IMR-90 (cell line): Measurements from ENCODE around the gene PDCD2. TPM values are rescaled to one million over a fixed set of nuclear protein-coding genes. Genes with fewer than 3 reads are reported as not detected.

ENCODE experiments used
- ATAC-seq: fragments of 200-7000 bp; cut with Tn5 transposase; 2 replicates; pipeline ENCODE4 v1.9.1; 2020; ENCODE audit warnings: low read depth, mild to moderate bottlenecking, moderate library complexity
- BruUV-seq: library from RNA; stranded (reverse); fragments of 400-500 nt; replicated peaks from 2 replicates; lab custom pipeline; 2021; lab: Mats Ljungman, UMichigan
- CTCF ChIA-PET: fragments of 300-600 bp; formaldehyde crosslinking; extraction: SDS; loops from one replicate; lab custom pipeline; 2021; ENCODE audit warnings: antibody characterized with exemption; lab: Yijun Ruan, JAX
- POLR2A ChIA-PET: fragments of 300-600 bp; sonication (Branson Sonifier 250); formaldehyde crosslinking; loops from one replicate; lab custom pipeline; 2022; ENCODE audit warnings: antibody characterized with exemption; ENCODE audit not compliant: unreplicated experiment; lab: Charles Lee
- DNase-seq: peaks from one replicate; pipeline ENCODE4 v3.0.0; 2013
- H2AFZ ChIP-seq: replicated peaks from 2 replicates; pipeline ENCODE3; 2013; ENCODE audit warnings: low read length, mild to moderate bottlenecking; ENCODE audit not compliant: poor library complexity
- H2AK5ac ChIP-seq: 2 replicates; pipeline ENCODE4 v1.6.1; 2013; ENCODE audit warnings: low read depth, low read length, inconsistent platforms
- H2AK9ac ChIP-seq: replicated peaks from 2 replicates; pipeline ENCODE3; 2013; ENCODE audit warnings: mild to moderate bottlenecking, low read depth, low read length, moderate library complexity; ENCODE audit not compliant: poor library complexity
- H2BK120ac ChIP-seq: 2 replicates; pipeline ENCODE4 v1.6.1; 2013; ENCODE audit warnings: low read depth, low read length, inconsistent platforms
- H2BK15ac ChIP-seq: 3 replicates; pipeline ENCODE4 v1.6.1; 2013; ENCODE audit warnings: low read depth, low read length, inconsistent platforms
- H2BK20ac ChIP-seq: 2 replicates; pipeline ENCODE4 v1.6.1; 2013; ENCODE audit warnings: low read depth, mild to moderate bottlenecking, inconsistent platforms, low read length, moderate library complexity
- H2BK5ac ChIP-seq: 2 replicates; pipeline ENCODE4 v1.6.1; 2013; ENCODE audit warnings: mild to moderate bottlenecking, low read depth, low read length, inconsistent platforms; ENCODE audit not compliant: poor library complexity, severe bottlenecking
- H3K14ac ChIP-seq: replicated peaks from 2 replicates; pipeline ENCODE4 v1.6.1; 2013; ENCODE audit warnings: low read depth, low read length, inconsistent platforms
- H3K18ac ChIP-seq: 2 replicates; pipeline ENCODE4 v1.6.1; 2013; ENCODE audit warnings: low read depth, low read length, control low read depth
- H3K23ac ChIP-seq: 2 replicates; pipeline ENCODE4 v1.6.1; 2013; ENCODE audit warnings: low read depth, low read length, inconsistent platforms
- H3K27ac ChIP-seq: 2 replicates; pipeline ENCODE4 v1.5.1; 2013; ENCODE audit warnings: mild to moderate bottlenecking, control low read depth, low read length; ENCODE audit not compliant: insufficient read depth
- H3K27me3 ChIP-seq: 2 replicates; pipeline ENCODE4 v1.6.1; 2013; ENCODE audit warnings: low read length; ENCODE audit not compliant: control insufficient read depth, insufficient read depth
- H3K36me3 ChIP-seq: 2 replicates; pipeline ENCODE4 v1.6.1; 2013; ENCODE audit warnings: low read length, mixed read lengths; ENCODE audit not compliant: control insufficient read depth, insufficient read depth
- H3K4ac ChIP-seq: 2 replicates; pipeline ENCODE4 v1.6.1; 2013; ENCODE audit warnings: low read depth, low read length, inconsistent platforms
- H3K4me1 ChIP-seq: 2 replicates; pipeline ENCODE4 v1.6.1; 2013; ENCODE audit warnings: low read length, mixed read lengths; ENCODE audit not compliant: control insufficient read depth, insufficient read depth
- H3K4me2 ChIP-seq: 2 replicates; pipeline ENCODE4 v1.6.1; 2013; ENCODE audit warnings: low read depth, mild to moderate bottlenecking, control low read depth, low read length, moderate library complexity
- H3K4me3 ChIP-seq: 2 replicates; pipeline ENCODE4 v1.5.1; 2013; ENCODE audit warnings: low read depth, mild to moderate bottlenecking, control low read depth, low read length, moderate library complexity; ENCODE audit not compliant: insufficient read depth
- H3K56ac ChIP-seq: 2 replicates; pipeline ENCODE4 v1.6.1; 2013; ENCODE audit warnings: low read length, inconsistent platforms; ENCODE audit not compliant: insufficient read depth; ENCODE audit errors: extremely low read depth
- H3K79me1 ChIP-seq, 2 experiments: 2 replicates each; pipeline ENCODE4 v1.6.1; 2013; ENCODE audit warnings: low read length in 2 of 2, inconsistent platforms in 1 of 2, low read depth in 1 of 2
- H3K9ac ChIP-seq: 2 replicates; pipeline ENCODE4 v1.6.1; 2013; ENCODE audit warnings: low read depth, low read length, control low read depth
- H3K9me1 ChIP-seq: 2 replicates; pipeline ENCODE4 v1.6.1; 2013; ENCODE audit warnings: low read length, inconsistent platforms; ENCODE audit not compliant: insufficient read depth
- H3K9me3 ChIP-seq: 2 replicates; pipeline ENCODE4 v1.6.1; 2013; ENCODE audit warnings: low read length; ENCODE audit not compliant: control insufficient read depth, insufficient read depth
- H4K20me1 ChIP-seq: 2 replicates; pipeline ENCODE4 v1.6.1; 2013; ENCODE audit warnings: low read length, inconsistent platforms; ENCODE audit not compliant: insufficient read depth
- H4K5ac ChIP-seq: 2 replicates; pipeline ENCODE4 v1.6.1; 2013; ENCODE audit warnings: mild to moderate bottlenecking, low read depth, low read length, control low read depth
- H4K8ac ChIP-seq, 2 experiments: 2 replicates each; pipeline ENCODE4 v1.6.1; 2013; ENCODE audit warnings: low read depth in 2 of 2, low read length in 2 of 2, control low read depth in 1 of 2, inconsistent platforms in 1 of 2
- H4K91ac ChIP-seq: 2 replicates; pipeline ENCODE4 v1.6.1; 2013; ENCODE audit warnings: low read depth, low read length, inconsistent platforms; ENCODE audit not compliant: insufficient read depth
- BHLHE40 ChIP-seq: fragments of 150-350 bp; IDR thresholded peaks from 2 replicates; pipeline ENCODE4 v1.6.1; 2016; ENCODE audit warnings: mild to moderate bottlenecking, low read depth, low read length
- CEBPB ChIP-seq: IDR thresholded peaks from 2 replicates; pipeline ENCODE4 v1.6.1; 2012; ENCODE audit warnings: low read depth, low read length, improper control_type of control experiment
- CTCF ChIP-seq: conservative IDR thresholded peaks from 2 replicates; pipeline ENCODE4 v1.5.1; 2012; ENCODE audit warnings: mild to moderate bottlenecking, low read depth, low read length, improper control_type of control experiment
- FOS ChIP-seq: fragments of 150-350 bp; IDR thresholded peaks from 2 replicates; pipeline ENCODE4 v1.6.1; 2016; ENCODE audit warnings: low read depth, low read length
- MAFK ChIP-seq: IDR thresholded peaks from 2 replicates; pipeline ENCODE4 v1.6.1; 2012; ENCODE audit warnings: low read depth, low read length, improper control_type of control experiment
- MXI1 ChIP-seq: IDR thresholded peaks from 2 replicates; pipeline ENCODE4 v1.6.1; 2012; ENCODE audit warnings: low read depth, mild to moderate bottlenecking, low read length, moderate library complexity, borderline replicate concordance
- NFE2L2 ChIP-seq: fragments of 150-350 bp; IDR thresholded peaks from 2 replicates; pipeline ENCODE4 v1.6.1; 2016; ENCODE audit warnings: low read depth, mild to moderate bottlenecking, low read length
- RFX5 ChIP-seq: IDR thresholded peaks from 2 replicates; pipeline ENCODE4 v1.8.0; 2012; ENCODE audit warnings: low read depth, mild to moderate bottlenecking, low read length, moderate library complexity
- SMC3 ChIP-seq: fragments of 150-350 bp; IDR thresholded peaks from 2 replicates; pipeline ENCODE4 v1.6.1; 2016; ENCODE audit warnings: low read depth, mild to moderate bottlenecking, antibody characterized with exemption, low read length, moderate library complexity
- WGBS, 2 experiments: methylation state at CpG; one replicate each; pipeline versions ENCODE4 v1.1.5 to v1.1.7; 2013; ENCODE audit warnings: missing lambda C conversion rate in 2 of 2; ENCODE audit not compliant: insufficient read length in 1 of 2; ENCODE audit errors: extremely low coverage in 2 of 2; 5-methylcytosine and 5-hydroxymethylcytosine counted together
- dilution Hi-C: fragments of 300-500 bp; cut with HindIII; formaldehyde crosslinking; loops from one replicate; pipeline ENCODE4 v1.14.3; 2018; ENCODE audit warnings: low sequenced_read_pairs; ENCODE audit not compliant: unreplicated experiment
- in situ Hi-C: fragments of 300-500 bp; cut with MboI; formaldehyde crosslinking; loops from 3 replicates; pipeline ENCODE4 v1.14.3; 2019; ENCODE audit warnings: low sequenced_read_pairs, inconsistent platforms, mixed read lengths
- intact Hi-C: fragments of 100-400 bp; cut with micrococcal nuclease; formaldehyde crosslinking; loops from 2 replicates; pipeline ENCODE4 v1.10.0; 2022
- polyA plus RNA-seq, 3 experiments: library from polyadenylated mRNA; depleted of rRNA; stranded (reverse); fragments of >200 nt; gene quantifications; 2 replicates each; pipeline ENCODE4 v1.2.3, GENCODE V29; 2012; ENCODE audit warnings: low replicate concordance in 1 of 3
- total RNA-seq: library from RNA; depleted of rRNA; stranded (reverse); fragments of >200 nt; gene quantifications from 2 replicates; pipeline ENCODE4 v1.2.3, GENCODE V29; 2012
- TF ChIP-seq, protein P1 (sequence below): fragments of 150-350 bp; IDR thresholded peaks from 2 replicates; pipeline ENCODE4 v1.6.1; 2016; ENCODE audit warnings: low read depth, mild to moderate bottlenecking, low read length, moderate library complexity, borderline replicate concordance
- TF ChIP-seq, protein P2 (sequence below): fragments of 150-350 bp; IDR thresholded peaks from 2 replicates; pipeline ENCODE4 v1.6.1; 2017; ENCODE audit warnings: mild to moderate bottlenecking, antibody characterized with exemption, low read length, low read depth

PDCD2 gene
- total and polyA plus RNA-seq, 2 of the 4 experiments (the other 2 are of a cell fraction): 46.1 to 48.8 TPM

GRCh38 chr6:170552765-170553533, 31.5 kb downstream of the PDCD2 start, which contains the start of gene PSMB1 (continued):
- no peak for TF ChIP-seq RFX5
- TF ChIP-seq CEBPB: peak; percentile 45; the same call in 1 of the 2 replicates

GRCh38 chr6:170545405-170545804, 39.0 kb downstream of the PDCD2 start:
- H3K56ac ChIP-seq: no peak overlapping the region
- no peak overlapping the region for H2AK5ac ChIP-seq
- no peak overlapping the region for H3K27ac ChIP-seq
- peaks cover 54% of the 10 kb centered on the region for H4K20me1 ChIP-seq
- no TSS peak for BruUV-seq
- H3K9me1 ChIP-seq: peaks cover 4% of the 10 kb centered on the region; the same call in 1 of the 2 replicates
- peaks cover 6% of the 10 kb centered on the region for H3K4me1 ChIP-seq
- ATAC-seq (peak; percentile 83), DNase-seq (peak; percentile 93)
- no peak overlapping the region for H3K9ac ChIP-seq
- intact Hi-C loops (no loop called here), in situ Hi-C loops (no loop called here), dilution Hi-C loops (no loop called here)
- TF ChIP-seq CEBPB (peak; percentile 42; the same call in 1 of the 2 replicates), NFE2L2 (no peak), SMC3 (no peak), RFX5 (no peak), MXI1 (no peak), CTCF (no peak), MAFK (no peak), BHLHE40 (peak; percentile 69), FOS (no peak)
- TF ChIP-seq, protein P1, sequence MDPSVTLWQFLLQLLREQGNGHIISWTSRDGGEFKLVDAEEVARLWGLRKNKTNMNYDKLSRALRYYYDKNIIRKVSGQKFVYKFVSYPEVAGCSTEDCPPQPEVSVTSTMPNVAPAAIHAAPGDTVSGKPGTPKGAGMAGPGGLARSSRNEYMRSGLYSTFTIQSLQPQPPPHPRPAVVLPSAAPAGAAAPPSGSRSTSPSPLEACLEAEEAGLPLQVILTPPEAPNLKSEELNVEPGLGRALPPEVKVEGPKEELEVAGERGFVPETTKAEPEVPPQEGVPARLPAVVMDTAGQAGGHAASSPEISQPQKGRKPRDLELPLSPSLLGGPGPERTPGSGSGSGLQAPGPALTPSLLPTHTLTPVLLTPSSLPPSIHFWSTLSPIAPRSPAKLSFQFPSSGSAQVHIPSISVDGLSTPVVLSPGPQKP: no peak
- TF ChIP-seq, protein P2, sequence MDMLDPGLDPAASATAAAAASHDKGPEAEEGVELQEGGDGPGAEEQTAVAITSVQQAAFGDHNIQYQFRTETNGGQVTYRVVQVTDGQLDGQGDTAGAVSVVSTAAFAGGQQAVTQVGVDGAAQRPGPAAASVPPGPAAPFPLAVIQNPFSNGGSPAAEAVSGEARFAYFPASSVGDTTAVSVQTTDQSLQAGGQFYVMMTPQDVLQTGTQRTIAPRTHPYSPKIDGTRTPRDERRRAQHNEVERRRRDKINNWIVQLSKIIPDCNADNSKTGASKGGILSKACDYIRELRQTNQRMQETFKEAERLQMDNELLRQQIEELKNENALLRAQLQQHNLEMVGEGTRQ: peak; percentile 79
- H3K4ac ChIP-seq: no peak overlapping the region
- peak overlapping the region; percentile 28 for H2BK5ac ChIP-seq
- H3K36me3 ChIP-seq: peaks cover 34% of the 10 kb centered on the region
- H2AFZ ChIP-seq: no peak overlapping the region
- no peaks in the 10 kb centered on the region for H3K9me3 ChIP-seq
- H3K27me3 ChIP-seq: no peaks in the 10 kb centered on the region
- POLR2A ChIA-PET: no interaction called here
- no peak overlapping the region for H3K4me3 ChIP-seq
- no peak overlapping the region for H4K5ac ChIP-seq
- H3K14ac ChIP-seq: no peak overlapping the region
- no peak overlapping the region for H2BK20ac ChIP-seq
- no peak overlapping the region for H4K8ac ChIP-seq
- no peak overlapping the region for H3K18ac ChIP-seq
- H3K4me2 ChIP-seq: no peak overlapping the region
- CTCF ChIA-PET: interaction anchor here (1.8 kb wide), 1 partner anchor 714 kb away, joined by 7 read pairs; no protein-coding TSS in a partner anchor
- H2BK120ac ChIP-seq: no peak overlapping the region
- no peak overlapping the region for H3K23ac ChIP-seq
- H4K91ac ChIP-seq: no peak overlapping the region
- WGBS, 2 experiments: no CpG with 5 or more reads among the region's 2 CpGs
- peaks cover 9 to 43% of the 10 kb centered on the region in 2 experiments for H3K79me1 ChIP-seq
- H2BK15ac ChIP-seq: no peak overlapping the region
- H2AK9ac ChIP-seq: no peak overlapping the region
